A549 (cell line): ENCODE measurements around the gene TMEFF2. TPM values are rescaled to one million over a fixed set of nuclear protein-coding genes. Genes with fewer than 3 reads are reported as not detected.

Experiments
- ATAC-seq, 2 experiments: fragments of 200-7000 bp in 1 of 2; fragments of >200 bp in 1 of 2; cut with Nextera tagmentation in 1 of 2; cut with Tn5 transposase in 1 of 2; 3 replicates each; pipeline versions ENCODE4 v1.8.0 to v1.9.1; 2018 to 2020; ENCODE audit warnings: mild to moderate bottlenecking in 1 of 2, moderate library complexity in 1 of 2
- CTCF ChIA-PET: fragments of 300-600 bp; sonication (Branson Sonifier 250); formaldehyde crosslinking; extraction: SDS; loops from one replicate; lab custom pipeline; 2021; ENCODE audit warnings: antibody characterized with exemption, inconsistent platforms; lab: Yijun Ruan, JAX
- POLR2A ChIA-PET: fragments of 350-600 bp; formaldehyde crosslinking; extraction: SDS; loops from one replicate; lab custom pipeline; 2021; ENCODE audit warnings: antibody characterized with exemption, inconsistent platforms; lab: Yijun Ruan, JAX
- DNase-seq, 2 experiments: peaks; one replicate each; pipeline versions ENCODE4 v3.0.0 to v3.0.0-alpha.2; 2011 to 2016; ENCODE audit warnings: low read depth in 1 of 2, low spot score in 1 of 2
- FAIRE-seq: peaks from 2 replicates; lab custom pipeline; 2011; peaks lifted over from hg19 to GRCh38; lab: Jason Lieb, UNC
- H3K27ac ChIP-seq, 2 experiments: fragments of >200 bp; sonication (Bioruptor Twin); formaldehyde crosslinking; 3 replicates each; pipeline ENCODE4 v1.5.1; 2016 to 2017
- H3K4me1 ChIP-seq: fragments of >200 bp; sonication (Bioruptor Twin); formaldehyde crosslinking; 3 replicates; pipeline ENCODE4 v1.6.1; 2016
- H3K4me2 ChIP-seq: fragments of >200 bp; sonication (Bioruptor Twin); formaldehyde crosslinking; 3 replicates; pipeline ENCODE4 v1.6.1; 2016
- H3K4me3 ChIP-seq: fragments of >200 bp; sonication (Bioruptor Twin); formaldehyde crosslinking; 3 replicates; pipeline ENCODE4 v1.5.1; 2016
- H3K9me3 ChIP-seq: fragments of >200 bp; sonication (Bioruptor Twin); formaldehyde crosslinking; 3 replicates; pipeline ENCODE4 v1.6.1; 2016
- BHLHE40 ChIP-seq: IDR thresholded peaks from 2 replicates; pipeline ENCODE4 v1.6.1; 2012; ENCODE audit warnings: low read depth, low read length, inconsistent platforms
- CBX8 ChIP-seq: fragments of 200-600 bp; sonication (generic); IDR thresholded peaks from 2 replicates; pipeline ENCODE4 v1.6.1; 2016
- CEBPB ChIP-seq, 2 experiments: fragments of >200 bp in 1 of 2; sonication (Bioruptor Twin) in 1 of 2; formaldehyde crosslinking in 1 of 2; IDR thresholded peaks; 2 replicates each; pipeline ENCODE4 v1.6.1; 2012 to 2016
- CHD4 ChIP-seq: fragments of 200-600 bp; sonication (generic); IDR thresholded peaks from 2 replicates; pipeline ENCODE4 v1.6.1; 2016; ENCODE audit warnings: antibody characterized with exemption, mild to moderate bottlenecking, borderline replicate concordance
- CTCF ChIP-seq: fragments of >200 bp; sonication (Bioruptor Twin); formaldehyde crosslinking; IDR thresholded peaks from 3 replicates; pipeline ENCODE4 v1.5.1; 2016
- EHMT2 ChIP-seq: fragments of 200-600 bp; sonication (generic); IDR thresholded peaks from 2 replicates; pipeline ENCODE4 v1.6.1; 2016; ENCODE audit warnings: antibody characterized with exemption, low read depth, mild to moderate bottlenecking, moderate library complexity
- ELK1 ChIP-seq: fragments of 150-350 bp; IDR thresholded peaks from 2 replicates; pipeline ENCODE4 v1.6.1; 2014; ENCODE audit warnings: low read depth, mild to moderate bottlenecking, low read length
- EP300 ChIP-seq, 2 experiments: fragments of >200 bp; sonication (Bioruptor Twin); formaldehyde crosslinking; IDR thresholded peaks; 2 replicates in 1 of 2; 3 replicates in 1 of 2; pipeline ENCODE4 v1.6.1; 2016 to 2017
- HES2 ChIP-seq: fragments of >200 bp; sonication (Bioruptor Twin); formaldehyde crosslinking; IDR thresholded peaks from 2 replicates; pipeline ENCODE4 v1.6.1; 2016
- HEYL ChIP-seq: fragments of 250-450 bp; sonication (Bioruptor Pico); IDR thresholded peaks from 2 replicates; pipeline ENCODE4 v1.8.0; 2021; ENCODE audit warnings: mild to moderate bottlenecking, moderate library complexity
- HOXA7 ChIP-seq: fragments of 250-450 bp; sonication (Bioruptor Pico); IDR thresholded peaks from 2 replicates; pipeline ENCODE4 v1.5.0; 2020; ENCODE audit warnings: mild to moderate bottlenecking, moderate library complexity
- HOXB13 ChIP-seq: fragments of 250-450 bp; sonication (Bioruptor Pico); IDR thresholded peaks from 2 replicates; pipeline ENCODE4 v1.5.0; 2020; ENCODE audit warnings: low read depth, mild to moderate bottlenecking, moderate library complexity
- JUNB ChIP-seq: fragments of >200 bp; sonication (Bioruptor Twin); formaldehyde crosslinking; IDR thresholded peaks from 2 replicates; pipeline ENCODE4 v1.6.1; 2016
- KDM1A ChIP-seq: fragments of 200-600 bp; sonication (generic); IDR thresholded peaks from 2 replicates; pipeline ENCODE4 v1.6.1; 2016; ENCODE audit warnings: low read depth, mild to moderate bottlenecking
- MAX ChIP-seq: IDR thresholded peaks from 2 replicates; pipeline ENCODE4 v1.6.1; 2012
- NFE2L2 ChIP-seq: fragments of 150-350 bp; conservative IDR thresholded peaks from 2 replicates; pipeline ENCODE4 v1.6.1; 2014; ENCODE audit warnings: low read length
- PBX3 ChIP-seq: IDR thresholded peaks from 2 replicates; pipeline ENCODE4 v1.6.1; 2012
- POLR2A ChIP-seq: IDR thresholded peaks from 2 replicates; pipeline ENCODE4 v1.6.1; 2012; ENCODE audit warnings: mild to moderate bottlenecking, low read length
- RARB ChIP-seq: fragments of 250-450 bp; sonication (Bioruptor Pico); IDR thresholded peaks from 2 replicates; pipeline ENCODE4 v1.8.0; 2021; ENCODE audit warnings: mild to moderate bottlenecking, moderate library complexity
- RFX5 ChIP-seq: fragments of 450-650 bp; IDR thresholded peaks from 2 replicates; pipeline ENCODE4 v1.7.1; 2014; ENCODE audit warnings: antibody characterized with exemption, mild to moderate bottlenecking, moderate library complexity
- SMC3 ChIP-seq: fragments of >200 bp; sonication (Bioruptor Twin); formaldehyde crosslinking; IDR thresholded peaks from 3 replicates; pipeline ENCODE4 v1.6.1; 2018; ENCODE audit warnings: inconsistent platforms
- SREBF2 ChIP-seq: fragments of 450-650 bp; IDR thresholded peaks from 2 replicates; pipeline ENCODE4 v1.6.1; 2014; ENCODE audit warnings: mild to moderate bottlenecking, moderate library complexity
- TFCP2L1 ChIP-seq: fragments of 250-450 bp; sonication (Bioruptor Pico); IDR thresholded peaks from 2 replicates; pipeline ENCODE4 v1.5.0; 2021; ENCODE audit warnings: mild to moderate bottlenecking
- TP53 ChIP-seq: fragments of 250-450 bp; sonication (Bioruptor Pico); IDR thresholded peaks from 2 replicates; pipeline ENCODE4 v1.5.0; 2021; ENCODE audit warnings: mild to moderate bottlenecking, moderate library complexity
- USF2 ChIP-seq: fragments of 450-650 bp; IDR thresholded peaks from 2 replicates; pipeline ENCODE4 v1.6.1; 2014; ENCODE audit warnings: antibody characterized with exemption
- ZC3H11A ChIP-seq: fragments of 450-650 bp; IDR thresholded peaks from 2 replicates; pipeline ENCODE4 v1.6.1; 2014; ENCODE audit warnings: antibody characterized with exemption, mild to moderate bottlenecking
- ZNF302 ChIP-seq: fragments of 250-450 bp; sonication (Bioruptor Pico); IDR thresholded peaks from 2 replicates; pipeline ENCODE4 v1.9.0; 2021; ENCODE audit warnings: inconsistent platforms, mild to moderate bottlenecking, moderate library complexity
- WGBS: methylation state at CpG from one replicate; pipeline ENCODE4 v1.1.6; 2017; ENCODE audit errors: missing lambda C conversion rate; 5-methylcytosine and 5-hydroxymethylcytosine counted together
- polyA plus RNA-seq, 4 experiments: library from polyadenylated mRNA; depleted of rRNA in 3 of 4; stranded (reverse); fragments of >200 nt; fragmentation: RNase III in 1 of 4; extraction: RNeasy Plus Mini Kit Qiagen cat#74134 plus additional on column Dnase treatment in 1 of 4; gene quantifications; 2 replicates in 3 of 4; 3 replicates in 1 of 4; pipeline ENCODE4 v1.2.3, GENCODE V29; 2011 to 2017

TMEFF2 gene
- polyA plus RNA-seq, 2 of the 4 experiments (the other 2 are of a cell fraction): 0.30 to 0.46 TPM

GRCh38 chr2:191965733-191966132, 229.0 kb downstream of the TMEFF2 start:
- no peak overlapping the region for H3K4me2 ChIP-seq
- no peaks in the 10 kb centered on the region for H3K9me3 ChIP-seq
- ATAC-seq (no peak), DNase-seq (no peak), FAIRE-seq (no peak)
- TF ChIP-seq SMC3 (no peak), ZC3H11A (no peak), EP300 (IDR thresholded peaks at IDR 0.05) (no peak), KDM1A (no peak), HOXB13 (CRISPR knock-in tag) (no peak), TP53 (CRISPR knock-in tag) (no peak), CTCF (no peak), RFX5 (no peak), SREBF2 (no peak), CBX8 (no peak), ZNF302 (no peak), POLR2A (no peak)
- POLR2A ChIA-PET: no interaction called here
- CTCF ChIA-PET: no interaction called here
- WGBS: 74% methylated on average over 4 of the region's 4 CpGs
- no peak overlapping the region for H3K4me3 ChIP-seq
- H3K4me1 ChIP-seq: no peaks in the 10 kb centered on the region
- no peak overlapping the region for H3K27ac ChIP-seq

GRCh38 chr2:191961556-191961955, 233.2 kb downstream of the TMEFF2 start:
- H3K9me3 ChIP-seq: no peaks in the 10 kb centered on the region
- no peak for TF ChIP-seq ZC3H11A
- no peak for TF ChIP-seq HES2
- TF ChIP-seq CHD4: no peak
- TF ChIP-seq USF2: no peak
- TF ChIP-seq EHMT2: no peak
- H3K4me2 ChIP-seq: no peak overlapping the region
- H3K4me1 ChIP-seq: no peaks in the 10 kb centered on the region
- DNase-seq (no peak), FAIRE-seq (no peak), ATAC-seq (no peak)
- no peak overlapping the region for H3K4me3 ChIP-seq
- 83% methylated on average over 1 of the region's 1 CpG for WGBS
- ChIA-PET POLR2A (no interaction called here), CTCF (no interaction called here)
- H3K27ac ChIP-seq: no peak overlapping the region

GRCh38 chr2:191959209-191959608, 235.5 kb downstream of the TMEFF2 start:
- no peak for DNase-seq
- no peak for TF ChIP-seq JUNB
- no peak for TF ChIP-seq MAX
- no peak for TF ChIP-seq CEBPB (IDR thresholded peaks at IDR 0.05)
- no peak for TF ChIP-seq ELK1
- no peak for TF ChIP-seq BHLHE40
- no peak for TF ChIP-seq RARB (CRISPR knock-in tag)
- TF ChIP-seq HOXA7: no peak
- no peak for TF ChIP-seq HEYL
- no peak for TF ChIP-seq ZC3H11A
- no peak for TF ChIP-seq NFE2L2
- TF ChIP-seq CHD4: no peak
- TF ChIP-seq PBX3: no peak
- TF ChIP-seq ZNF302: no peak
- TF ChIP-seq TFCP2L1 (CRISPR knock-in tag): no peak
- TF ChIP-seq, all 56 proteins: peak for 0
- H3K4me2 ChIP-seq: no peak overlapping the region
- H3K4me1 ChIP-seq: 0 out of 3 replicates have a peak, but pooled peaks cover 4% of the 10 kb centered on the region
- POLR2A ChIA-PET: no interaction called here
- no peak for FAIRE-seq
- ATAC-seq: no peak
- H3K27ac ChIP-seq: no peak overlapping the region
- no peak overlapping the region for H3K4me3 ChIP-seq
- CTCF ChIA-PET: no interaction called here
- no peaks in the 10 kb centered on the region for H3K9me3 ChIP-seq
